HG03103 (cell line): ENCODE results near the gene SYNE3.

Experiments used
- ATAC-seq: cut with Tn5 transposase; IDR thresholded peaks from one replicate; pipeline ENCODE4 v1.9.1; 2021; ENCODE audit warnings: low read depth; ENCODE audit not compliant: unreplicated experiment

The SYNE3 gene, protein sequence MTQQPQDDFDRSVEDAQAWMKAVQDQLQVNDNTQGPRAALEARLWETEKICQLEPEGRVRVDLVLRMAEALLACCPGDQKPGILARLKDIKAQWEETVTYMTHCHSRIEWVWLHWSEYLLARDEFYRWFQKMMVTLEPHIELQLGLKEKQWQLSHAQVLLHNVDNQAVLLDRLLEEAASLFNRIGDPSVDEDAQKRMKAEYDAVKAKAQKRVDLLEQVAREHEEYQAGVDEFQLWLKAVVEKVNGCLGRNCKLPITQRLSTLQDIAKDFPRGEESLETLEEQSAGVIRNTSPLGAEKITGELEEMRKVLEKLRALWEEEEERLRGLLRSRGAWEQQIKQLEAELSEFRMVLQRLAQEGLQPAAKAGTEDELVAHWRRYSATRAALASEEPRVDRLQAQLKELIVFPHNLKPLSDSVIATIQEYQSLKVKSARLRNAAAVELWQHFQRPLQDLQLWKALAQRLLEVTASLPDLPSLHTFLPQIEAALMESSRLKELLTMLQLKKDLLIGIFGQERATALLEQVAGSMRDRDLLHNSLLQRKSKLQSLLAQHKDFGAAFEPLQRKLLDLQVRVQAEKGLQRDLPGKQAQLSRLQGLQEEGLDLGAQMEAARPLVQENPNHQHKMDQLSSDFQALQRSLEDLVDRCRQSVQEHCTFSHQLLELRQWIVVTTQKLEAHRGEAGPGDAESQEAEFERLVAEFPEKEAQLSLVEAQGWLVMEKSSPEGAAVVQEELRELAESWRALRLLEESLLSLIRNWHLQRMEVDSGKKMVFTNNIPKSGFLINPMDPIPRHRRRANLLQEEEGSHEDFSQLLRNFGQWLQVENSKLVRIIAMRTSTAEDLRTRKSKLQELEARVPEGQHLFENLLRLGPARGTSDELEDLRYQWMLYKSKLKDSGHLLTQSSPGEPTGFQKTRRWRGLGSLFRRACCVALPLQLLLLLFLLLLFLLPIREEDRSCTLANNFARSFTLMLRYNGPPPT

DNA sequence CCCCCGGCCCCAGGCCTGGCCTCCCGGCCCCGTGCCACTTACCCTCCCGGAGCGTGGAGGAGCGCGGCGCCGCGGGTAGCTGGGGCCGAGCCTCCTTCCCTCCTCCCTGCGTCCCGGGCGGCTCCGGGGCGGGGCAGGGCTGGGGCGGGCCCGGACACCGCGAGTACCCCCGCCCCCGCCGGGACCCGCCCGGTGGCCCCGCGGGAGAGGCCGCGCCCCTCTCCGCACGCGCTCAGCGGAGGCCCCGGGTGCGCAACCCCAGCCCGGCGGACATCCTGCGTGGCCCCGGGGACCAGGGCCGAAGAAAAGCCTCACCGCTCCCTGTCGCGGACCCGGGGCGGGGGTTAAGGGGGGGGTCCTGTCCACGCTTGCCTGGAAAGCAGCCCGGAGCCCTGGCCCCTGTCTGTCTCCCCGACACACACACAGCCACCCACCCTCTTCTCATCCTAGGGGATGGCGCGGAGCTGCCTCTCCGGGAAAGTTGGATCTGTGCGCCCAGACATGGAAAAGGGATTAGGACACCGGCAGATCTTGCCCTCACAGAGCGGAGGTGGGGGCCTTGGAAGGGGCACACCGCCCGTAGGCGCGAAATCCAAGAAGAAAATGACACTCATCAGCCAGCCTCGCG lies at the start of gene SYNE3:
Gene SYNE3 (minus strand): TSS at position 97 of the 628 bp plus-strand sequence. CDS start 40,829 bp downstream, outside the sequence.
- peak; percentile 26 for ATAC-seq

DNA sequence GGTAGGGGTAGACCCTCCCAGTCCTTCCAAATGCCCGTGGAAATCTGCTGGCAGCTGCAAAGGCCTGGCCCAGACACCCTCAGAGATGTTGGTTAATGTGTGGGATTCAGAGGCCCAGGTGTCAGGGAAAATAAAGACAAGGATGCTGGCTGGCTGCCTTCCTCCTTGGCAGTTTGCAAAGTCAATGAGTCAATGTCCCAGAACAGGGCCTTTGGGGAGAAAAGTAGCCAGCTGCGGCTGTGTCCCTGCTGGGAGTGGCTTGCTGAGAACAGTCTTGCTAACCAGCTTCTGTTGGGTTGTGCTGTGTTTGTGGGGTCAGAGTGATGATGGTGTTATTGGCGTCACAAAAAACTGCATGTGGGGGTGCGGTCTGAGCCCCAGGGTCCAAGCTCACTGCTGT lies 47.6 kb upstream of the SYNE3 start:
- ATAC-seq: no peak

DNA sequence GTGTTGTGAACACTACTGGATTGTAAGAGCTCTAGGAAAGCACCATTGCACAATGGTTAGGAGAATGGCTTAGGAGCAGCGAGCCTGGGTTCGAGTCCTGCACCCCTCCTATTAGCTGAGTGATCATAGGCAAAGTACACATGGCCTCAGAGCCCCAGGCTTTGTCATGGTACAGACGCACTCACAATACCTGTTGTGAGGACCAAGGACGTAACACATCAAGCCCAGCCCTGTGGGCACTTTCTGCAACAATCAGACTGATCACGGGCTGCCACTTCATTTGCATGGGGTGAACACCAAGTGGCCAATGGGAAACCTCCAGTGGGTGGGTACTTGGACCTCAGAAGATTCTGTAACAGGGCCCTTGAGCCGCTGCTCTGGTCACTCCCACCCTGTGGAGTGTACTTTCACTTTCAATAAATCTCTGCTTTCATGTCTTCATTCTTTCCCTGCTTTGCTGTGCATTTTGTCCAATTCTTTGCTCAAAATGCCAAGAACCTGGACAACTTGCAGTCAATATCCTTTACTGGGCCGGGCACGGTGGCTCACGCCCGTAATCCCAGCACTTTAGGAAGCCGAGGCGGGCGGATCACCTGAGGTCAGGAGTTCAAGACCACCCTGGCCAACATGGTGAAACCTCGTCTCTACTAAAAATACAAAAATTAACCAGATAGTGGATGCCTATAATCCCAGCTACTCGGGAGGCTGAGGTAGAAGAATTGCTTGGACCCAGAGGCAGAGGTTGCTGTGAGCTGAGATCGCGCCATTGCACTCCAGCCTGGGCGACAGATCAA lies 46.6 kb upstream of the SYNE3 start:
- ATAC-seq: no peak

DNA sequence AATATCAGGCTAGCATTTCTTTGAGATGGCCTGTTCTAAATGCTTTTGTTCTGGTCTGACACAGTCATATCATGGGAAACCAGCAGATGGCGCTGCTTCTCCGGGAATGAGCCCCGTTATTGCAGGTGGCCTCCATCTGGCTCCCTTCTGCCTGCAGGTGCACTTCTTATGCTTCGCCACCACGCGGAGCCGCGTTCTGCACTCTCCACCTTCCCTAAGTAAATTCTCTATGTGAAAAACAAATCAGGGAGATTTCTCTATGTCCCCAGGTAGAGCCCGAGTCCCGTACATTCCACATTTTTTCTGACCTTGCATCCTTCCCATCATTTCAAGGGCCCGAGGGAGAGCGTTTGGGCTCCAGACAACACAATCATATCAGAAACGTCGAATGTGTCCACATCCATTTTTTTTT lies 44.6 kb upstream of the SYNE3 start:
- peak; percentile 82 for ATAC-seq

DNA sequence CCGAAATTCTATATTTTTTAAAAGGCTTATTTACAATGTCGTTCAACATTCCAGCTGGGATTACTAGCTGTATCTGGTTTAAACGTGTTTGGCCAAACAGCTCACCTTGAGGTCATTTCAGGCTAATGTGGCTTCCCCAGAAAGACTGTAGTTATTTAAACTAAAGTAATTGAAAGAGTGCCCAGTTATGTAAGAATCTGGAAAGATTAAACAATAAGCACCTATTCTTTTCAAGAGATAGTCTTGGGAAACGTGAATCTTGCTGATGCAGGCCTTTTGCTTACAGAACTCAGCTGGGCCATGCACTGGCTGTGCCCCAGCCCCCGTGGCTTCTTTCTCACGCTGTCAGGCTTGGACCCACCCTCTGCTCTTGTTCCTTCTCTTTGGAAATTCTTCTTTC lies 42.8 kb upstream of the SYNE3 start:
- no peak for ATAC-seq

DNA sequence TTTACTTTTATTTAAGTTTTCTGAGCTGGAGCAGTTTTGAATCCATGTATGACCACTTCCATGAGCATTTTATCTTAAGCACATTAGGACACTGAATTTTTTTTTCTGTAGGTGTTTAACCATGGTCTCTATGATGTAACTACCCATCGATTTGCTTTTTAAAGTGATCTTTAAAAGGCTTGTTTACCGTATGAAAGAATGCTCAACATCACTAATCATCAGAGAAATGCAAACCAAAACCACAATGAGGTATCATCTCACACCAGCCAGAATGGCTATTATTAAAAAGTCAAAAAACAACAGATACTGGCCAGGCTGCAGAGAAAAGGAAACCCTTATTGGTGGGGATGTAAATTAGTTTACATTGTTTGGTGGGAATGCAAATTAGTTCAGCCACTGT lies 41.4 kb upstream of the SYNE3 start:
- ATAC-seq: no peak

DNA sequence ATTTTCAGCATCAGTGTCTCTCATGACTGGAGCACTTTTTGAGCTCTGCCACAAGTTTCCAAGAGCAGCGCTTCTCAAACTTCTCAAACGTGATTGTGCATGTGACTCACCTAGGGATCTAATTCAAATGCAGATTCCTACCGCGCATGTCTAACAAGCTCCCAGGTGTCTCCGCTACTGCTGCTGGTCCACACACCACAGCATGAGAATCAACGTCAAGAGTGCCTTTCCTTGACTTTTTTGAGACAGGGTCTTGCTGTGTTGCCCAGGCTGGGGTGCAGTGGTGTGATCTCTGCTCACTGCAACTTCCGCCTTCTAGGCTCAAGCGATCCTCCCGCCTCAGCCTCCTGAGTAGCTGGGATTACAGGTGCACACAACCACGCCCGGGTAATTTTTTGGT lies 40.8 kb upstream of the SYNE3 start:
- no peak for ATAC-seq

DNA sequence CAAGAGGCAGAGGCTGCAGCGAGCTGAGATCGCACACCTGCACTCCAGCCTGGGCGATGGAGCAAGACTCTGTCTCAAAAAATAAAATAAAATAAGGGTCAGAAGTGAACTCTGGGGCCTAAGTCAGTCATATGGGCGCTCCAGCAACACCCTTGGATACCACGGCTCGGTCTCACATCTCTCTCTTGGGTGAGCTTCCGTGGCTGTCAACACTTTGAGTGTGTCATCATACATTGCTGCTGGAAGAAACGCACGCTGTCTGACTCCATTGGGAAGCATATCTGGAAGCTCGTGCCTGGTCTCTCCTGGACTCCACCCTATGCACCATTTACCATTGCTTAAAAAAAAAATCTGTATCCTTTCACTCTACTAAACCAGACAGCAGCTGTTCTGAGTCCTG lies 38.6 kb upstream of the SYNE3 start:
- no peak for ATAC-seq

DNA sequence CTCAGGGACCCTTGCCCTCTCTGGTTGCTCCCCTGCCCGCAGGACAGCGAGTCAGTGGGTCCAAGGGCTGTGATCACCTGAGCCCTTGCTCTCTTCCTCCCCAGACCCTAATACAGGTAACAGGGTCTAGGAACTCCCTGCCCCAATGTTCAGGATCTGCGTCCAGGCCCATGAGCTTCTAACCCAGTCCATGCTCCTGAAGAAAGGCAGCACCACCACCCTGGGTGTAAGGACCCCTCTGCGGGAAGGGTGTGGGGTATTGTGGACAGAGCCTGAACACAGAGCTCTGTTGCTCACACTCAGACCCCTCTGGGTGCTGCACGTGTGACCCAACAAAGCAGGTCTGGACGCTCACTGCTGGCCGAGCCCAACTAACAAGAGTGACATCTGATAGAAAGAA lies 36.7 kb upstream of the SYNE3 start:
- ATAC-seq: no peak

DNA sequence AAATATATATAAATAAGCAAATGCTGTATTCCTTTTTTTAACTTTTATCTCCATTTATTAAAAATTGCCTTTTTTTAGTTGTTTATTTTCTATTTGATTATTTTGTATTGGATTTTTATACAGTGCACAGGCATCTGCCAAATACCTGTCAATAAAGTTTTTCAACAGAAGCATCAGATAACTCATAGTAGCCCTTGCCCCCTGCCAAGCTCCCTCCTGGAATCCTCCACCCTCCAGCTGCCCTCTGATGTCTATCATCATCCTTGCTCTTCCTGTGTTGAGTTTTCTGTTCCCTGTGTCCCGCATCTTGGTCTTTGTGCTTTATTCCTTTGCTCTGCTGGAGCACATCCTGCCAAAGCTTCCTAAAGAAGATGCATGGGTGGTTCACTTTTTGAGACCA lies 35.0 kb upstream of the SYNE3 start:
- no peak for ATAC-seq

DNA sequence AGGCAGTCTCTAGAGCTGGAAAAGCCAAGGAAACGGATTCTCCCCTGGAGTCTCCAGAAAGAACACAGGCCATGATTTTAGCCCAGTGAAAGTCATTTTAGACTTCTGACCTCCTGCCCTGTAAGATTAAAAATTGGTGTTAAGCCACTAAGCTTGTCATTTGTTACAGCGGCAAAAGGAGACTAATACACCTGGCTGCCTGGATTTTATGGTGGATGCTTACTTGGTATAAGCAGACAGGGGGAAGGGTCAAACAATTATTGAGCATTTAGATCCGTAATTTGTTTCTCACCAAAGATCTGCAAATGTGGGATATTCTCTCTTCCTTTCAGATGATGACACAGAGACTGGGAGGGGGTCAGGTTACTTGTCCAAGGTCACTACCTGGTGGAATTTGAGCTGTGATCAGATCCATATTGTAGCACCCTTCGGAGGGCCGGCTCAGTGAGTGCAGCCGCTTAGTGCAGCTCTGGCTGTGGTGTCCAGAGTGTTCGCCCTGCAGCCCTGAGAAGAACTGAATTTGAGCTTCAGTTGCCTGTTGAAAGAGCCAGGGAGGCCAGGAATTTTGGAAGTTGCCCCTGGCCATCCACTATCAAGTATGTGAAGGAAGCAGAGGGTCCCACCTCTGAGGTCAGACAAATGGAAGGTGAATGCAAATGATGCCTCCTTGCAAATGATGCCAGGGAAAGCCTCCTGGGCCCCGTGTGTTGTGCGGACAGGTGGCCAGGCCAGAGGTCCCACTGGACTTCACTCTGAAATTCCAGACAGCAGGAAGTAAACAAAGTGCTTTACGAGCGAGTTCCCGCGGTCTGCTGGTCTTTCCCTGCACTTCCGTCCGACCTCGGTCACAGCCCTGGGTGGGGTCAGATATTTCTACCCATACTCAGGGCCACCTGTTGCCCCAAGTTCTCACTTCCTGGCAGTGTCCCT lies 33.5 kb upstream of the SYNE3 start:
- ATAC-seq: no peak

DNA sequence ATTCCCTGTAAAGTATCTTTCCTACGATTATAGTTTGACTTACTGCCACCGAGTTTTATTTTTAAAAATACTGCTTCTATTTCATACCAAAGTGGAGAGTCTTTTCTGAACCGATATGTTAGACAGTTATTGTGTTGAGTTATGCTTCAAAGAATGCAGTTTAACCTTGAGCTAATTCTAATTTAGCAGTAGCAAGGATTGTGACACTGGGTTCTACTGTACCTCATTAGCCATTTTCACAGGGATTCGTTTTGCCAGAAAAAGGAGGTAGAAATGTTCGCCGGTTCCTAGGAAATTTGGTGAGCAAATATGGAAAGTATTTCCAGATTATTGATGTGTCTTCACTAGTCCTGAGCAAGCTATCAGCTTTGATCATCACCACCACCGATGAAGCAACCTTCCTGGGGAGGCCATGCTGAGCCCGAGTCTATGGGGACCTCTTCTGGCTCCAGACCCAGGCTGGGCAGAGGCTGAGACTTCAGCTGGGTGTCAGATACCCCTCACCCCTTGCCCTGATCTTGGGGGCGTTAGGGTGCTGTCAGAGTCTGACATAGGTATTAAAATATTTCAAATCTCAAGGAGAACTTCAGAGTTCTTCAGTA lies 32.0 kb upstream of the SYNE3 start:
- no peak for ATAC-seq

DNA sequence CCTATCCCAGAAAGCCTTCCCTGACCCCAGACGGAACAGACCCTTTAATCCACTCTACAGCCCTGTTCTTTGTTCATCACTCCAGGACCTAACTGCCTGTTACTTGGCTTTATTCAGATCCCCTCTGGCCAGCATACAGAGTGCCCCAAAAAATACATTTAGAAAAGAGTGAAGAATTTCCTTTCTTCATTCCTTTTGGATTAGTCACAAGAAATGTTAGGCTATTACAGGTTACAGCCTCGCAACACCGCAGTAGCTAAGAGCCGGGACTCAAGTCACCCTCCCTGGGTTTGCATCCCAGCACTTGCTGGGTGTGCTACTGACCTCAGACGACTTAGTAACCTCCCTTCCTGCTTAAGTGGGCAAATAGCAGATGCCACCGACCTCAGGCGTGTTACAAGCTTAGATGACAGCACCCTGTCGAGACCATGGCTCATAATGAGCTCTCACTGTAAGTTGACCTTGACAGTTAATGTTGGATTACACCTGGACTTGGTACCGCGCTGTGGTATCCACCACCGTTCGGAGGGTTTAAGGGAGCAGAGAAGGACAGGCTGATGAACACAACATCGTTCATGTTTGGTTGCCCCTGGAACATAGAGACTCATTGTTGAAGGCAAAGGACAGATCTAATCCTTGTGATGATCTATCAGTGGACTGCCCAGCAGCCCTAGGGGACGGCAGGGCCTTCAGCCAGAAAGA lies 31.3 kb upstream of the SYNE3 start:
- ATAC-seq: no peak

DNA sequence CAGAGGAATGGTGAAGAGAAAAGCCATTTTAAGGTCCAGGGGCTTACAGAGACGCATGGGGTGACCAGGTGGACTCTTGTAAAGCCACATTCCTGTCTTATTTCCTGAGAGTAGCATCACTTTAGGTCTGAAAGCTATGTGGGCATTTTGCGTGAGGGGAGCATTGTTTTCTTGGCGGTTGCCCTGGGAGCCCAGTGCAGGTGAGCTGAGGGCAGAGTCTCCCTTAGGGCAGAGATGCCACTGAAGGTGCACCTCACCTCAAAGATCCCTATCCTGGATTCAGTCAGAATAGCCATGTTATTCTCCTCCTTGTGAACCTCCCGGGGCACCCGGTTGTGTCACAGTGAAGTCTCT lies 30.8 kb upstream of the SYNE3 start:
- no peak for ATAC-seq

DNA sequence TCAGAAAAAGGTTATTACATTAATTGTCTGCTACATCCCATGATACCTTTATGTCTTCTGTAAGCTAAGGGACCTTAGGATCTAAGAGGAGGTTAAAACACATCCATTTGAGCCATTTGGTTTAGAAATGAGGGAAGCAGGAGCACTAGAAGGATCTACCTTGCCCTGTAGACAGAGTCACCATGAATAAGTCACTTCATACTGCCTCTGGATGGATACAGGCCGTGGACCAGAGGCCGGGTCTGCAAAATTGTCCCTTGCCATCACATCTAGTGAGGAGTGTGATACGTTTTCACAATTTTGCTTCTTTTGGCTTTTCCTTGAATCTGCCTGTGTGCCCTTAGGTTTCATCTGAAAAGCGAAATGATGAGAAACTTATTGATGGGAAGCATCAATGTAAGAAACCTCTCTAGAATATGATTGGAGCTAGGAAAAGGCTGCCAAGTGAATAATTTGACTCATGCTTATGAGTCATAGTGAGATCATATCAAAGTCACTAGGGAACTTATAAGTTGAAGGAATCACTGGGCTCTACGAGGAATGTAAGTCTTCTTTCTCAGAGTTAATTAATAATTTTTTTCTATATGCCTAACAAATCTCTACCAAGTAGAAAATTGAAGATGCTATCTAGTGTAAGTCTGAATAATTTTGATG lies 29.2 kb upstream of the SYNE3 start:
- ATAC-seq: no peak

DNA sequence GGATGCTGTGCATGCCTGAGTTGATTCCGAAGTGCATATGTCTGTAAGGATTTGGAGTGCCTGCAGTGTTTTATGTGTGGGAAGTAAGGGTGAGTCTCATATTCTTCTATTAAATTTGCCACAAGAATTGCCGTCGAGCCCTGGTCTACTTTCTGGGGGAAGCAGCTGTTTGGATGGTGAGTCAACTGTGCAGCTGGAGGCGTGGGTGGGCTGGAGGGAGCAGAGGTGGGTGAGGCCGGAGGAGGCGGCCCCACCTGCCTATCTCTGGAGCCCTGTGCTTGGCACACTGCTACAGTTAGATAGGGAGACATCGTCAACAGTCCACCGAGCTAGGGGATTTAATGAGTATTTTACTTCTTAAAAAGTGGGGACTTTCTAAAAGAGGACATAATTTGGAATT lies 28.1 kb upstream of the SYNE3 start:
- no peak for ATAC-seq

DNA sequence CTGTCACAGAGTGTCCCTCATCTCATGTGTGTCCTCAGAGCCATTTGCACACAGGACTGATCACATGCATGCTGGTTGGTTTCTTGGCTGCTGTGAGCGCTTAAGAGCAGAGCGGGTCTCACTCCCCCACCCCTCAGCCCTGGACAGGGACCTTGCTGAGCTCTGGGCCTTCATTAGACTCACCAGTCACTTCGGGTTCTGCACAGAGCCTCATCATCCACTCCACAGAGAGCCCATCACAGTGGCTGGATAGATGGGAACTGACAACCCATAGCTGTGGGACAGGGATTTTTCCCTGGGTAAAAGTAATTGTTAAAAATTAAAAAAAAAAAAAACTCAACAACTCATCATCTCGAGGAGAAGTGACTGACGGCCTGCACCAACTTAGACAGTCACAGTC lies 26.6 kb upstream of the SYNE3 start:
- no peak for ATAC-seq
